Measurements from ENCODE around the gene ZBTB18. TPM values are rescaled to one million over a fixed set of nuclear protein-coding genes. Genes with fewer than 3 reads are reported as not detected.

The ZBTB18 gene
- total RNA-seq, 1 experiment from 2014 or later, result 8.8 TPM

GRCh38 chr1:244053831-244054230 lies 2.7 kb downstream of the ZBTB18 start:
- BruUV-seq (replicated peaks), result no TSS peak
- POLR2A ChIA-PET, result no interaction called here
- H3K36me3 ChIP-seq (ENCODE audit: control insufficient read depth, insufficient read depth, low read length), result no peaks in the 10 kb centered on the region
- no peak for DNase-seq
- Mint-ChIP-seq H3K4me1 (ENCODE audit: low read depth, unreplicated experiment) (no peaks in the 10 kb centered on the region), H3K36me3 (ENCODE audit: insufficient read depth, unreplicated experiment) (no peaks in the 10 kb centered on the region), H3K27ac (ENCODE audit: unreplicated experiment) (no peak overlapping the region), H3K9me3 (ENCODE audit: unreplicated experiment) (no peaks in the 10 kb centered on the region), H3K4me3 (ENCODE audit: unreplicated experiment) (no peak overlapping the region), H3K27me3 (ENCODE audit: insufficient read depth, unreplicated experiment) (no peaks in the 10 kb centered on the region)
- CTCF ChIA-PET, result no interaction called here
- H3K9me3 ChIP-seq, result no peaks in the 10 kb centered on the region
- no peak for TF ChIP-seq CTCF (IDR thresholded peaks at IDR 0.05; ENCODE audit: insufficient read depth in 1 of 2, low read depth in 1 of 2, low read length in 1 of 2, severe bottlenecking in 1 of 2, unreplicated experiment in 1 of 2)
- intact Hi-C loops (cut with micrococcal nuclease; ENCODE audit: unreplicated experiment), result no loop called here
- no peak overlapping the region for H3K4me3 ChIP-seq (ENCODE audit: low read depth, low read length)
- 0 out of 2 replicates have a peak, but pooled peaks cover 6% of the 10 kb centered on the region for H3K4me1 ChIP-seq
- no peaks in the 10 kb centered on the region for H3K27me3 ChIP-seq (replicated peaks; ENCODE audit: control insufficient read depth, insufficient read depth, low read length)

- intact Hi-C loops (cut with micrococcal nuclease; ENCODE audit: unreplicated experiment), result no loop called here
- Histone ChIP-seq H3K9me3 (no peaks in the 10 kb centered on the region), H3K4me3 (ENCODE audit: low read depth, low read length) (no peak overlapping the region), H3K36me3 (ENCODE audit: control insufficient read depth, insufficient read depth, low read length) (no peaks in the 10 kb centered on the region), H3K27me3 (replicated peaks; ENCODE audit: control insufficient read depth, insufficient read depth, low read length) (no peaks in the 10 kb centered on the region), H3K4me1 (0 out of 2 replicates have a peak, but pooled peaks cover 6% of the 10 kb centered on the region)
- H3K27me3 Mint-ChIP-seq (ENCODE audit: insufficient read depth, unreplicated experiment), result no peaks in the 10 kb centered on the region
- BruUV-seq (replicated peaks), result no TSS peak
- no peak for TF ChIP-seq CTCF (IDR thresholded peaks at IDR 0.05; ENCODE audit: insufficient read depth in 1 of 2, low read depth in 1 of 2, low read length in 1 of 2, severe bottlenecking in 1 of 2, unreplicated experiment in 1 of 2)
- no peaks in the 10 kb centered on the region for H3K9me3 Mint-ChIP-seq (ENCODE audit: unreplicated experiment)
- no peak for DNase-seq
- POLR2A ChIA-PET, result no interaction called here
- no peaks in the 10 kb centered on the region for H3K36me3 Mint-ChIP-seq (ENCODE audit: insufficient read depth, unreplicated experiment)
- CTCF ChIA-PET, result no interaction called here
- H3K4me1 Mint-ChIP-seq (ENCODE audit: low read depth, unreplicated experiment), result no peaks in the 10 kb centered on the region
- H3K4me3 Mint-ChIP-seq (ENCODE audit: unreplicated experiment), result no peak overlapping the region
- H3K27ac Mint-ChIP-seq (ENCODE audit: unreplicated experiment), result no peak overlapping the region
These were observed 3.3 kb downstream of the ZBTB18 start for GRCh38 chr1:244054247-244054923.

GRCh38 chr1:244054924-244055263 lies 3.8 kb downstream of the ZBTB18 start:
- TF ChIP-seq CTCF (IDR thresholded peaks at IDR 0.05; ENCODE audit: insufficient read depth in 1 of 2, low read depth in 1 of 2, low read length in 1 of 2, severe bottlenecking in 1 of 2, unreplicated experiment in 1 of 2), result no peak
- no peaks in the 10 kb centered on the region for H3K36me3 Mint-ChIP-seq (ENCODE audit: insufficient read depth, unreplicated experiment)
- no peak overlapping the region for H3K27ac Mint-ChIP-seq (ENCODE audit: unreplicated experiment)
- no peaks in the 10 kb centered on the region for H3K27me3 Mint-ChIP-seq (ENCODE audit: insufficient read depth, unreplicated experiment)
- ChIA-PET POLR2A (no interaction called here), CTCF (no interaction called here)
- H3K9me3 Mint-ChIP-seq (ENCODE audit: unreplicated experiment), result no peaks in the 10 kb centered on the region
- Histone ChIP-seq H3K9me3 (no peaks in the 10 kb centered on the region), H3K4me1 (0 out of 2 replicates have a peak, but pooled peaks cover 3% of the 10 kb centered on the region), H3K36me3 (ENCODE audit: control insufficient read depth, insufficient read depth, low read length) (no peaks in the 10 kb centered on the region), H3K4me3 (ENCODE audit: low read depth, low read length) (no peak overlapping the region), H3K27me3 (replicated peaks; ENCODE audit: control insufficient read depth, insufficient read depth, low read length) (no peaks in the 10 kb centered on the region)
- H3K4me3 Mint-ChIP-seq (ENCODE audit: unreplicated experiment), result no peak overlapping the region
- H3K4me1 Mint-ChIP-seq (ENCODE audit: low read depth, unreplicated experiment), result no peaks in the 10 kb centered on the region
- intact Hi-C loops (cut with micrococcal nuclease; ENCODE audit: unreplicated experiment), result no loop called here
- DNase-seq, result no peak
- no TSS peak for BruUV-seq (replicated peaks)

All from Caco-2 (cell line).